ENCODE data around the gene SLPI. TPM values are rescaled to one million over a fixed set of nuclear protein-coding genes. Genes with fewer than 3 reads are reported as not detected.

Gene SLPI
- total RNA-seq, 1 experiment from 2014 or later = 207 TPM

DNA sequence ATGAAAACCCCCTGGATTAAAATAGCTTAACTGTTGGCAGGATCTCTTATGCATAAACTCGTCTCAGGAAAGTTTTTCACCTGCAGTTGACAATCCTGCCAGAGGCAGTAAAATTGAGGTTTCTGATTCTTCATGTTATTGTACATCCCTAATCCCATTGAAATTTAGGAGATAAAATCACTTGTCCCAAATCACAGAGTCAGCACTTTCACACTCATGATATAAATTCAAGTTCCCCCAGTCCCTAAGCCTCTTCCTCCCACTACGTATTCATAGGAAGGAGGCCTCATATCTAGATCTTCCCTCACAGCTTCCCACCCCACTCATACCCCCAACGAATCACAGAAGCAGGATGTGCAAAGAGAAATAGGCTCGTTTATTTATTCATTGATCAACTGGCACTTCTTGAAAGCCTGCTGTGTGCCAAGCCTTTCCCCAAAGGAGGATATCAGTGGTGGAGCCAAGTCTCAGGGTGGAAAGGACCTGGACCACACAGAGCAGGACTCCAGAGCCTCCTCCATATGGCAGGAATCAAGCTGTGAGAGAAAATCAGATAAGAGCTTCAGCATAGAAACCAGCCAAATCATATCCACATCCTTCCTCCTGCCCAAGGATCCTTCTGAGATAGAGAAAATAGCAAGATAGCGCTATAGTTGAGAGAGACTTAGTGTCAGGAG, 2.3 kb downstream of the SLPI start:
- CTCF ChIA-PET = no interaction called here
- Histone ChIP-seq H2AFZ (ENCODE audit: low read length) (no peak overlapping the region), H3K9ac (ENCODE audit: low read length) (no peak overlapping the region), H3K9me2 (replicated peaks; ENCODE audit: low read length) (no peaks in the 10 kb centered on the region), H3K27ac (ENCODE audit: low read length) (no peak overlapping the region), H3K27me3 (ENCODE audit: low read length) (no peaks in the 10 kb centered on the region), H3K79me2 (ENCODE audit: low read length) (0 out of 2 replicates have a peak, but pooled peaks cover 6% of the 10 kb centered on the region), H3K9me3 (ENCODE audit: low read length) (no peaks in the 10 kb centered on the region), H3K4me2 (ENCODE audit: low read length) (peak overlapping the region; percentile 87), H3K4me3 (ENCODE audit: low read length) (peak overlapping the region; percentile 58; the same call in 1 of the 2 replicates), H3K36me3 (ENCODE audit: low read depth, low read length) (no peaks in the 10 kb centered on the region), H3F3A (ENCODE audit: low read length, unreplicated experiment) (no peaks in the 10 kb centered on the region), H3K4me1 (ENCODE audit: insufficient read depth, low read length) (peaks cover 38% of the 10 kb centered on the region), H4K20me1 (ENCODE audit: low read length) (no peaks in the 10 kb centered on the region)
- intact Hi-C loops (cut with micrococcal nuclease) = no loop called here
- no peak for ATAC-seq
- BruUV-seq (replicated peaks) = no TSS peak
- TF ChIP-seq EZH2phosphoT487 (IDR thresholded peaks at IDR 0.05; ENCODE audit: borderline replicate concordance, low read length) = no peak
- TF ChIP-seq, protein P1, sequence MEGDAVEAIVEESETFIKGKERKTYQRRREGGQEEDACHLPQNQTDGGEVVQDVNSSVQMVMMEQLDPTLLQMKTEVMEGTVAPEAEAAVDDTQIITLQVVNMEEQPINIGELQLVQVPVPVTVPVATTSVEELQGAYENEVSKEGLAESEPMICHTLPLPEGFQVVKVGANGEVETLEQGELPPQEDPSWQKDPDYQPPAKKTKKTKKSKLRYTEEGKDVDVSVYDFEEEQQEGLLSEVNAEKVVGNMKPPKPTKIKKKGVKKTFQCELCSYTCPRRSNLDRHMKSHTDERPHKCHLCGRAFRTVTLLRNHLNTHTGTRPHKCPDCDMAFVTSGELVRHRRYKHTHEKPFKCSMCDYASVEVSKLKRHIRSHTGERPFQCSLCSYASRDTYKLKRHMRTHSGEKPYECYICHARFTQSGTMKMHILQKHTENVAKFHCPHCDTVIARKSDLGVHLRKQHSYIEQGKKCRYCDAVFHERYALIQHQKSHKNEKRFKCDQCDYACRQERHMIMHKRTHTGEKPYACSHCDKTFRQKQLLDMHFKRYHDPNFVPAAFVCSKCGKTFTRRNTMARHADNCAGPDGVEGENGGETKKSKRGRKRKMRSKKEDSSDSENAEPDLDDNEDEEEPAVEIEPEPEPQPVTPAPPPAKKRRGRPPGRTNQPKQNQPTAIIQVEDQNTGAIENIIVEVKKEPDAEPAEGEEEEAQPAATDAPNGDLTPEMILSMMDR (conservative IDR thresholded peaks at IDR 0.05; ENCODE audit: low read depth, low read length) = no peak
- TF ChIP-seq EZH2 (IDR thresholded peaks at IDR 0.05; ENCODE audit: low read length, unreplicated experiment) = no peak
- POLR2A ChIA-PET (ENCODE audit: unreplicated experiment) = no interaction called here
- no peak for DNase-seq

DNA sequence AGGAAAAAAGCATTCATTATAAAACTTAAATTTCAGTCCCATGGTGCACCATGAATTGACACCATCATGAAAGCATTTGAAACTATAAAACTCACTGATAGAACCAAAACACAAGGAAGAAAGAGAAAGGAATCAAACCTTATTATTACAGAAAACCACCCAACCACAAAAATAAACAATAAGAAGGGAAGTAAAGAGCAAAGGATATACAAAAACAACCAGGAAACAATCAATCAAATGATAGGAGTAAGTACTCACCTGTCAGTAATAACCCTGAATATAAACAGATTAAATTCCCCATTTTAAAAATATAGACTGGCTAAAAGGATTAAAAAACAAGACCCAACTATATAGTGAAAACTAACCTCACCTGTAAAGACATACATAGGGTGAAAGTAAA, 5.8 kb downstream of the SLPI start:
- BruUV-seq (replicated peaks) = no TSS peak
- H3K4me3 ChIP-seq (ENCODE audit: low read length) = no peak overlapping the region
- H3F3A ChIP-seq (ENCODE audit: low read length, unreplicated experiment) = no peaks in the 10 kb centered on the region
- no peak overlapping the region for H3K9ac ChIP-seq (ENCODE audit: low read length)
- no peak overlapping the region for H3K27ac ChIP-seq (ENCODE audit: low read length)
- no peaks in the 10 kb centered on the region for H3K36me3 ChIP-seq (ENCODE audit: low read depth, low read length)
- H3K9me3 ChIP-seq (ENCODE audit: low read length) = no peaks in the 10 kb centered on the region
- intact Hi-C loops (cut with micrococcal nuclease) = no loop called here
- ChIA-PET POLR2A (ENCODE audit: unreplicated experiment) (no interaction called here), CTCF (interaction anchor here (0.6 kb wide), 1 partner anchor 137 kb away, joined by 3 read pairs; no protein-coding TSS in a partner anchor)
- H3K4me2 ChIP-seq (ENCODE audit: low read length) = no peak overlapping the region
- H4K20me1 ChIP-seq (ENCODE audit: low read length) = no peaks in the 10 kb centered on the region
- DNase-seq (no peak), ATAC-seq (no peak)
- H3K79me2 ChIP-seq (ENCODE audit: low read length) = 0 out of 2 replicates have a peak, but pooled peaks cover 3% of the 10 kb centered on the region
- TF ChIP-seq EZH2phosphoT487 (IDR thresholded peaks at IDR 0.05; ENCODE audit: borderline replicate concordance, low read length) (no peak), EZH2 (IDR thresholded peaks at IDR 0.05; ENCODE audit: low read length, unreplicated experiment) (no peak)
- TF ChIP-seq, protein P1 (conservative IDR thresholded peaks at IDR 0.05; ENCODE audit: low read depth, low read length) = no peak
- peaks cover 17% of the 10 kb centered on the region for H3K4me1 ChIP-seq (ENCODE audit: insufficient read depth, low read length)
- H3K9me2 ChIP-seq (replicated peaks; ENCODE audit: low read length) = no peaks in the 10 kb centered on the region
- H3K27me3 ChIP-seq (ENCODE audit: low read length) = no peaks in the 10 kb centered on the region
- no peak overlapping the region for H2AFZ ChIP-seq (ENCODE audit: low read length)

DNA sequence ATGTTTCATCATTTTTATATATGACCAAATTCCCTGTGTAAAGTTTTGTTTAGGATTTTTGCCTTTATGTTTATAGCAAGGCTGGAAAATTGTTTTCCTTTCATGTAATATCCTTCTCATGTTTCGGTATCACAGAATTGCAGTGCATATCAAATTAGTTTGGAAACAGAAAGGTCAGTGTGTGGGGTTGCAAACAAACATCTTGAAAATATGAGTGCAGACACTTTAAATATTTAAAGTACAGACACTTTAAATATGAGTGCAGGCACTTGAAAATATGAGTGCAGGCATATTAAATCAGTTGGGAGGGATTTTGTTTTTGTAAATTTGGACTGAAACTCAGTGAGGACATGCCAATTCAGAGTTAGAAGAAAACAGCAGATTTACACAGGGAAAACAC, 6.5 kb downstream of the SLPI start:
- Histone ChIP-seq H3K36me3 (ENCODE audit: low read depth, low read length) (no peaks in the 10 kb centered on the region), H3K4me2 (ENCODE audit: low read length) (no peak overlapping the region), H3K9ac (ENCODE audit: low read length) (no peak overlapping the region), H3K9me3 (ENCODE audit: low read length) (no peaks in the 10 kb centered on the region), H3K9me2 (replicated peaks; ENCODE audit: low read length) (no peaks in the 10 kb centered on the region), H3K27me3 (ENCODE audit: low read length) (no peaks in the 10 kb centered on the region), H4K20me1 (ENCODE audit: low read length) (no peaks in the 10 kb centered on the region), H3K4me3 (ENCODE audit: low read length) (no peak overlapping the region), H3K79me2 (ENCODE audit: low read length) (no peaks in the 10 kb centered on the region), H2AFZ (ENCODE audit: low read length) (no peak overlapping the region), H3K27ac (ENCODE audit: low read length) (no peak overlapping the region), H3K4me1 (ENCODE audit: insufficient read depth, low read length) (peaks cover 10% of the 10 kb centered on the region), H3F3A (ENCODE audit: low read length, unreplicated experiment) (no peaks in the 10 kb centered on the region)
- TF ChIP-seq EZH2 (IDR thresholded peaks at IDR 0.05; ENCODE audit: low read length, unreplicated experiment) = no peak
- ChIA-PET CTCF (no interaction called here), POLR2A (ENCODE audit: unreplicated experiment) (no interaction called here)
- intact Hi-C loops (cut with micrococcal nuclease) = no loop called here
- no peak for DNase-seq
- ATAC-seq = no peak
- no TSS peak for BruUV-seq (replicated peaks)
